ENCODE measurements around the gene POLR2E. TPM values are rescaled to one million over a fixed set of nuclear protein-coding genes. Genes with fewer than 3 reads are reported as not detected.

Gene POLR2E
- total and polyA plus RNA-seq, 9 of the 15 experiments (the other 6 are each of a cell fraction or from before 2014, with no cell fraction given) = 3.4 to 413 (median 244) TPM

- peak; percentile 58; the same call in 1 of the 2 replicates for TF ChIP-seq ARID3A (IDR thresholded peaks at IDR 0.05; ENCODE audit: borderline replicate concordance, low read depth, low read length)
- no peak for TF ChIP-seq TSC22D4 (tag; IDR thresholded peaks at IDR 0.05)
- TF ChIP-seq SOX6 (IDR thresholded peaks at IDR 0.05) = peak; percentile 55
- TF ChIP-seq FIP1L1 (IDR thresholded peaks at IDR 0.05; ENCODE audit: low read depth, low read length, poor library complexity, severe bottlenecking) = no peak
- TF ChIP-seq L3MBTL2 (IDR thresholded peaks at IDR 0.05) = no peak
- no peak for TF ChIP-seq ZNF384 (IDR thresholded peaks at IDR 0.05; ENCODE audit: low read depth, low read length)
- no peak for TF ChIP-seq U2AF1 (optimal IDR thresholded peaks at IDR 0.05; ENCODE audit: low read depth, low read length)
- TF ChIP-seq CEBPB (tag; IDR thresholded peaks at IDR 0.05) = peak; percentile 29; the same call in 1 of the 2 replicates
- TF ChIP-seq TGIF2 (CRISPR knock-in tag; IDR thresholded peaks at IDR 0.05) = no peak
- TF ChIP-seq ZNF431 (CRISPR knock-in tag; IDR thresholded peaks at IDR 0.05) = no peak
- no peak for TF ChIP-seq ZNF239 (CRISPR knock-in tag; IDR thresholded peaks at IDR 0.05)
- TF ChIP-seq ZNF589 (CRISPR knock-in tag; IDR thresholded peaks at IDR 0.05; ENCODE audit: low read depth) = no peak
- TF ChIP-seq NBN (IDR thresholded peaks at IDR 0.05; ENCODE audit: low read depth) = peak; percentile 75; the same call in 1 of the 2 replicates
- 0 out of 2 replicates have a peak, but pooled peaks have one; percentile 27 for TF ChIP-seq ZC3H4 (CRISPR knock-in tag; IDR thresholded peaks at IDR 0.05; ENCODE audit: borderline replicate concordance)
- TF ChIP-seq CREM (IDR thresholded peaks at IDR 0.05; ENCODE audit: low read depth) = peak; percentile 65
- TF ChIP-seq GABPA (tag; conservative IDR thresholded peaks at IDR 0.05; ENCODE audit: low read depth) = peak; percentile 55; the same call in 1 of the 2 replicates
- no peak for TF ChIP-seq THRB (CRISPR knock-in tag; conservative IDR thresholded peaks at IDR 0.05)
- TF ChIP-seq ZC3H11A (IDR thresholded peaks at IDR 0.05; ENCODE audit: low read depth, low read length) = no peak
- no peak for TF ChIP-seq CHCHD3 (CRISPR knock-in tag; IDR thresholded peaks at IDR 0.05)
- no peak for TF ChIP-seq ZNF449 (CRISPR knock-in tag; IDR thresholded peaks at IDR 0.05)
- peak; percentile 92 for TF ChIP-seq DACH1 (IDR thresholded peaks at IDR 0.05; ENCODE audit: partially characterized antibody)
- peak; percentile 36; the same call in 1 of the 2 replicates for TF ChIP-seq SMAD4 (CRISPR knock-in tag; conservative IDR thresholded peaks at IDR 0.05)
- no peak for TF ChIP-seq NR4A1 (CRISPR knock-in tag; IDR thresholded peaks at IDR 0.05)
- no peak for TF ChIP-seq NR4A1 (tag; IDR thresholded peaks at IDR 0.05)
- TF ChIP-seq ZC3H8 (IDR thresholded peaks at IDR 0.05) = no peak
- peak; percentile 97 for TF ChIP-seq ASH1L (IDR thresholded peaks at IDR 0.05; ENCODE audit: borderline replicate concordance, low read depth, partially characterized antibody)
Observed at GRCh38 chr19:1040476-1041271, 54.5 kb downstream of the POLR2E start (continued).

Measured in K562 (cell line).